GM12878 (cell line): ENCODE measurements around the gene CREG2. TPM values are rescaled to one million over a fixed set of nuclear protein-coding genes. Genes with fewer than 3 reads are reported as not detected.

Experiments
- RCOR1 ChIP-seq: conservative IDR thresholded peaks from 2 replicates; pipeline ENCODE4 v1.6.1; 2012; ENCODE audit warnings: low read depth, low read length, improper control_type of control experiment
- RFX5 ChIP-seq: IDR thresholded peaks from 2 replicates; pipeline ENCODE4 v1.6.1; 2011; ENCODE audit warnings: low read depth, low read length, improper control_type of control experiment
- WRNIP1 ChIP-seq: IDR thresholded peaks from 2 replicates; pipeline ENCODE4 v1.6.1; 2011; ENCODE audit warnings: low read depth, low read length, improper control_type of control experiment, borderline replicate concordance
- ZNF24 ChIP-seq: fragments of 450-650 bp; IDR thresholded peaks from 2 replicates; pipeline ENCODE4 v1.6.1; 2017; ENCODE audit warnings: antibody characterized with exemption, mild to moderate bottlenecking
- ZNF622 ChIP-seq: fragments of 450-650 bp; IDR thresholded peaks from 2 replicates; pipeline ENCODE4 v1.6.1; 2017; ENCODE audit warnings: mild to moderate bottlenecking, inconsistent platforms
- polyA plus RNA-seq, 11 experiments: library from polyadenylated mRNA; depleted of rRNA in 4 of 11; unstranded in 6 of 11; stranded (reverse) in 5 of 11; fragments of >200 nt; fragmentation: Nextera tagmentation in 4 of 11; fragmentation: Illumina TruSeq in 1 of 11; extraction: Ambion mirVana in 4 of 11; extraction: Trizol in 1 of 11; gene quantifications; 1 replicate in 1 of 11; 2 replicates in 10 of 11; pipeline versions ENCODE4 v1.2.1 to v1.2.3, GENCODE V29; 2011 to 2016; ENCODE audit warnings: inconsistent platforms in 2 of 11, missing spikeins in 2 of 11, low read depth in 1 of 11
- total RNA-seq, 4 experiments: library from RNA; depleted of rRNA in 3 of 4; stranded (reverse); fragments of >200 nt in 3 of 4; fragmentation: Illumina TruSeq in 1 of 4; extraction: Trizol in 1 of 4; gene quantifications; 2 replicates each; pipeline versions ENCODE4 v1.2.1 to v1.2.3, GENCODE V29; 2013 to 2021
- TF ChIP-seq, protein P1 (sequence below): IDR thresholded peaks from 2 replicates; pipeline ENCODE4 v1.6.1; 2011; ENCODE audit warnings: mild to moderate bottlenecking, low read depth, low read length, moderate library complexity; ENCODE audit not compliant: insufficient replicate concordance
- TF ChIP-seq, protein P2 (sequence below): fragments of 450-650 bp; IDR thresholded peaks from 2 replicates; pipeline ENCODE4 v1.6.1; 2016; ENCODE audit warnings: mild to moderate bottlenecking
- TF ChIP-seq, protein P3 (sequence below): fragments of 450-650 bp; IDR thresholded peaks from 2 replicates; pipeline ENCODE4 v1.6.1; 2017; ENCODE audit warnings: mild to moderate bottlenecking, moderate library complexity

Gene CREG2
- total and polyA plus RNA-seq, 10 of the 15 experiments (the other 5 are each of a cell fraction or from before 2014, with no cell fraction given): not detected

DNA sequence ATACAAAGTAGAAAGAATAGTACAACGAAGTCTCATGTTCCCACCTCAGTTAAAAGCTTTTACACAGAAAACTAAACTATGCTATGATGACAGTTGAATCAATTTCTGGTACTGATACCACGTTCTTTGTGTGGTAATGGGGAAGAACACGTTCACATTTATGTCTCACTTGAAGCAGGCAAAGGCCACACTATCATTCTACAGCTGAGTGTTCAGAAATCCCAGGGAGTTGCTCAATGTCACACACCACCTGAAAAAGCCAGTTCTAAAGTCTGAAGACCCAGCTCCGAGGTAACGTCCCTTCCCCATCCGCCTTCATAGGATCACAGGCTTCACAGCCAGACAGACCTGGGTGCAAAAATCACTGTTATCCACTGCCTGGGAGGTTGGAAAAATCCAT is 87.7 kb downstream of the CREG2 start (continued):
- TF ChIP-seq, protein P1, sequence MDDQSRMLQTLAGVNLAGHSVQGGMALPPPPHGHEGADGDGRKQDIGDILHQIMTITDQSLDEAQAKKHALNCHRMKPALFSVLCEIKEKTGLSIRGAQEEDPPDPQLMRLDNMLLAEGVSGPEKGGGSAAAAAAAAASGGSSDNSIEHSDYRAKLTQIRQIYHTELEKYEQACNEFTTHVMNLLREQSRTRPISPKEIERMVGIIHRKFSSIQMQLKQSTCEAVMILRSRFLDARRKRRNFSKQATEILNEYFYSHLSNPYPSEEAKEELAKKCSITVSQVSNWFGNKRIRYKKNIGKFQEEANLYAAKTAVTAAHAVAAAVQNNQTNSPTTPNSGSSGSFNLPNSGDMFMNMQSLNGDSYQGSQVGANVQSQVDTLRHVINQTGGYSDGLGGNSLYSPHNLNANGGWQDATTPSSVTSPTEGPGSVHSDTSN: no peak
- TF ChIP-seq, protein P2, sequence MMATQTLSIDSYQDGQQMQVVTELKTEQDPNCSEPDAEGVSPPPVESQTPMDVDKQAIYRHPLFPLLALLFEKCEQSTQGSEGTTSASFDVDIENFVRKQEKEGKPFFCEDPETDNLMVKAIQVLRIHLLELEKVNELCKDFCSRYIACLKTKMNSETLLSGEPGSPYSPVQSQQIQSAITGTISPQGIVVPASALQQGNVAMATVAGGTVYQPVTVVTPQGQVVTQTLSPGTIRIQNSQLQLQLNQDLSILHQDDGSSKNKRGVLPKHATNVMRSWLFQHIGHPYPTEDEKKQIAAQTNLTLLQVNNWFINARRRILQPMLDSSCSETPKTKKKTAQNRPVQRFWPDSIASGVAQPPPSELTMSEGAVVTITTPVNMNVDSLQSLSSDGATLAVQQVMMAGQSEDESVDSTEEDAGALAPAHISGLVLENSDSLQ: no peak
- TF ChIP-seq RFX5: no peak
- TF ChIP-seq, protein P3, sequence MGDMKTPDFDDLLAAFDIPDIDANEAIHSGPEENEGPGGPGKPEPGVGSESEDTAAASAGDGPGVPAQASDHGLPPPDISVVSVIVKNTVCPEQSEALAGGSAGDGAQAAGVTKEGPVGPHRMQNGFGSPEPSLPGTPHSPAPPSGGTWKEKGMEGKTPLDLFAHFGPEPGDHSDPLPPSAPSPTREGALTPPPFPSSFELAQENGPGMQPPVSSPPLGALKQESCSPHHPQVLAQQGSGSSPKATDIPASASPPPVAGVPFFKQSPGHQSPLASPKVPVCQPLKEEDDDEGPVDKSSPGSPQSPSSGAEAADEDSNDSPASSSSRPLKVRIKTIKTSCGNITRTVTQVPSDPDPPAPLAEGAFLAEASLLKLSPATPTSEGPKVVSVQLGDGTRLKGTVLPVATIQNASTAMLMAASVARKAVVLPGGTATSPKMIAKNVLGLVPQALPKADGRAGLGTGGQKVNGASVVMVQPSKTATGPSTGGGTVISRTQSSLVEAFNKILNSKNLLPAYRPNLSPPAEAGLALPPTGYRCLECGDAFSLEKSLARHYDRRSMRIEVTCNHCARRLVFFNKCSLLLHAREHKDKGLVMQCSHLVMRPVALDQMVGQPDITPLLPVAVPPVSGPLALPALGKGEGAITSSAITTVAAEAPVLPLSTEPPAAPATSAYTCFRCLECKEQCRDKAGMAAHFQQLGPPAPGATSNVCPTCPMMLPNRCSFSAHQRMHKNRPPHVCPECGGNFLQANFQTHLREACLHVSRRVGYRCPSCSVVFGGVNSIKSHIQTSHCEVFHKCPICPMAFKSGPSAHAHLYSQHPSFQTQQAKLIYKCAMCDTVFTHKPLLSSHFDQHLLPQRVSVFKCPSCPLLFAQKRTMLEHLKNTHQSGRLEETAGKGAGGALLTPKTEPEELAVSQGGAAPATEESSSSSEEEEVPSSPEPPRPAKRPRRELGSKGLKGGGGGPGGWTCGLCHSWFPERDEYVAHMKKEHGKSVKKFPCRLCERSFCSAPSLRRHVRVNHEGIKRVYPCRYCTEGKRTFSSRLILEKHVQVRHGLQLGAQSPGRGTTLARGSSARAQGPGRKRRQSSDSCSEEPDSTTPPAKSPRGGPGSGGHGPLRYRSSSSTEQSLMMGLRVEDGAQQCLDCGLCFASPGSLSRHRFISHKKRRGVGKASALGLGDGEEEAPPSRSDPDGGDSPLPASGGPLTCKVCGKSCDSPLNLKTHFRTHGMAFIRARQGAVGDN: no peak
- TF ChIP-seq ZNF622: no peak
- no peak for TF ChIP-seq RCOR1
- TF ChIP-seq WRNIP1: no peak
- TF ChIP-seq ZNF24: no peak
